WTC11 (cell line): ENCODE measurements around the gene NHS.

Source experiments
- CTCF ChIP-seq: fragments of 200-600 bp; IDR thresholded peaks from 2 replicates; pipeline ENCODE4 v1.8.0; 2022; ENCODE audit warnings: antibody characterized with exemption
- E2F1 ChIP-seq: sonication (generic); formaldehyde crosslinking; IDR thresholded peaks from 2 replicates; pipeline ENCODE4 v1.8.0; 2022; ENCODE audit warnings: mild to moderate bottlenecking, missing genetic modification reagents
- GABPB1 ChIP-seq: sonication (generic); formaldehyde crosslinking; IDR thresholded peaks from 2 replicates; pipeline ENCODE4 v1.8.1; 2023; ENCODE audit warnings: mild to moderate bottlenecking, missing genetic modification reagents
- MXD4 ChIP-seq: fragments of 250-450 bp; sonication (Bioruptor Pico); IDR thresholded peaks from 2 replicates; pipeline ENCODE4 v1.8.0; 2021; ENCODE audit warnings: mild to moderate bottlenecking, moderate library complexity, borderline replicate concordance
- NFE2L1 ChIP-seq: sonication (generic); formaldehyde crosslinking; IDR thresholded peaks from 2 replicates; pipeline ENCODE4 v1.8.1; 2023; ENCODE audit warnings: missing genetic modification reagents
- NR3C1 ChIP-seq: sonication (generic); formaldehyde crosslinking; conservative IDR thresholded peaks from 2 replicates; pipeline ENCODE4 v1.8.1; 2023; ENCODE audit warnings: low read depth, mild to moderate bottlenecking, missing genetic modification reagents
- USF2 ChIP-seq: sonication (generic); formaldehyde crosslinking; IDR thresholded peaks from 2 replicates; pipeline ENCODE4 v1.8.1; 2023; ENCODE audit warnings: mild to moderate bottlenecking, missing genetic modification reagents, moderate library complexity
- ZSCAN18 ChIP-seq: fragments of 250-450 bp; sonication (Bioruptor Pico); IDR thresholded peaks from 2 replicates; pipeline ENCODE4 v2.1.2; 2022; ENCODE audit warnings: mild to moderate bottlenecking, moderate library complexity

GRCh38 chrX:17501746-17502145, 126.7 kb downstream of the NHS start:
- TF ChIP-seq ZSCAN18 (no peak), CTCF (no peak), MXD4 (CRISPR knock-in tag) (no peak), NR3C1 (CRISPR knock-in tag) (no peak), NFE2L1 (CRISPR knock-in tag) (no peak), GABPB1 (no peak), USF2 (CRISPR knock-in tag) (no peak), E2F1 (CRISPR knock-in tag) (no peak)
